ENCODE measurements around the gene SDHAF1.

GRCh38 chr19:35978271-35978670, 16.7 kb upstream of the SDHAF1 start:
- TF ChIP-seq CTCF (IDR thresholded peaks at IDR 0.05) (no peak), POLR2A (IDR thresholded peaks at IDR 0.05) (no peak), POLR2AphosphoS5 (IDR thresholded peaks at IDR 0.05) (no peak)

All from prostate gland (tissue), 2 donors.